ENCODE results near the gene ASIC2. TPM values are rescaled to one million over a fixed set of nuclear protein-coding genes. Genes with fewer than 3 reads are reported as not detected.
A peak's percentile ranks its signal among the peaks of the same experiment; 100 is the strongest.

ASIC2 gene
- total and polyA plus RNA-seq, 2 experiments from 2014 or later = 0.52 to 2.8 TPM

GRCh38 chr17:33106525-33107165, 186.4 kb downstream of the ASIC2 start:
- Histone ChIP-seq H3K9me2 (ENCODE audit: insufficient read depth) (peaks cover 22% of the 10 kb centered on the region), H3K79me2 (replicated peaks; ENCODE audit: insufficient read depth) (no peaks in the 10 kb centered on the region), H3K4me2 (no peak overlapping the region), H3K36me3 (ENCODE audit: insufficient read depth) (no peaks in the 10 kb centered on the region), H3K4me1 (ENCODE audit: insufficient read depth) (no peaks in the 10 kb centered on the region), H2AFZ (no peak overlapping the region), H3F3A (replicated peaks; ENCODE audit: low read depth) (no peaks in the 10 kb centered on the region), H3K4me3 (no peak overlapping the region), H4K20me1 (replicated peaks; ENCODE audit: insufficient read depth) (no peaks in the 10 kb centered on the region), H3K27me3 (ENCODE audit: insufficient read depth) (no peaks in the 10 kb centered on the region), H3K27ac (ENCODE audit: low read depth) (no peak overlapping the region)
- Mint-ChIP-seq H3K27me3 (ENCODE audit: insufficient read depth, low read depth, poor library complexity) (peaks cover 4% of the 10 kb centered on the region), H3K4me1 (peaks cover 6% of the 10 kb centered on the region; the same call in 2 of the 3 replicates), H3K9me3 (peaks cover 8% of the 10 kb centered on the region), H3K27ac (no peak overlapping the region), H3K36me3 (ENCODE audit: low read depth) (no peaks in the 10 kb centered on the region; the same call in 2 of the 3 replicates), H3K4me3 (no peak overlapping the region)
- DNase-seq (ENCODE audit: low spot score) = peak; percentile 17
- ATAC-seq = no peak
- TF ChIP-seq EZH2 (IDR thresholded peaks at IDR 0.05; ENCODE audit: low read depth, unreplicated experiment) = no peak
- TF ChIP-seq, protein P1, sequence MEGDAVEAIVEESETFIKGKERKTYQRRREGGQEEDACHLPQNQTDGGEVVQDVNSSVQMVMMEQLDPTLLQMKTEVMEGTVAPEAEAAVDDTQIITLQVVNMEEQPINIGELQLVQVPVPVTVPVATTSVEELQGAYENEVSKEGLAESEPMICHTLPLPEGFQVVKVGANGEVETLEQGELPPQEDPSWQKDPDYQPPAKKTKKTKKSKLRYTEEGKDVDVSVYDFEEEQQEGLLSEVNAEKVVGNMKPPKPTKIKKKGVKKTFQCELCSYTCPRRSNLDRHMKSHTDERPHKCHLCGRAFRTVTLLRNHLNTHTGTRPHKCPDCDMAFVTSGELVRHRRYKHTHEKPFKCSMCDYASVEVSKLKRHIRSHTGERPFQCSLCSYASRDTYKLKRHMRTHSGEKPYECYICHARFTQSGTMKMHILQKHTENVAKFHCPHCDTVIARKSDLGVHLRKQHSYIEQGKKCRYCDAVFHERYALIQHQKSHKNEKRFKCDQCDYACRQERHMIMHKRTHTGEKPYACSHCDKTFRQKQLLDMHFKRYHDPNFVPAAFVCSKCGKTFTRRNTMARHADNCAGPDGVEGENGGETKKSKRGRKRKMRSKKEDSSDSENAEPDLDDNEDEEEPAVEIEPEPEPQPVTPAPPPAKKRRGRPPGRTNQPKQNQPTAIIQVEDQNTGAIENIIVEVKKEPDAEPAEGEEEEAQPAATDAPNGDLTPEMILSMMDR (conservative IDR thresholded peaks at IDR 0.05; ENCODE audit: low read depth in 2 of 2) = 0 out of 4 replicates have a peak, but pooled peaks of 1 of the 2 experiments have one; percentile 7

DNA sequence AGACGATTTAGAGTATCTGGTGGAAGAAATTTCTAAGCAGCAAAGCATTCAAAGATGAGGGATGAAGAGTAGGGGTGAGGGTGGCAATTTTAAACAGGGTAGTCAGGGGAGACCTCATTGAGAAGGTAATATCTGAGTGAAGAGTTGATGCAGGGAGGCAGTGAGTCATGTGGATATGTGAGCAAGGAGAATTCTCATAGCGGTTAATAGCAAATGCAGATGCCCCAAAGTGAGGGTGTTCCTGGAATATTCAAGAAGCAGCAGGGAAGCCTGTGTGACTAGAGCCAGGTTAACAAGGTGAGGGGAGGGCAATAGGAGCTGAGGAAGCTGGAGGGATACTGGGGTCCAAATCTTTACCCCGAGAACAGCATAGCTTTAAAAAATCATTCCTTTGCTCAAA, 187.2 kb downstream of the ASIC2 start:
- Mint-ChIP-seq H3K9me3 (peaks cover 8% of the 10 kb centered on the region), H3K4me3 (no peak overlapping the region), H3K36me3 (ENCODE audit: low read depth) (no peaks in the 10 kb centered on the region; the same call in 2 of the 3 replicates), H3K4me1 (peaks cover 6% of the 10 kb centered on the region; the same call in 2 of the 3 replicates), H3K27me3 (ENCODE audit: insufficient read depth, low read depth, poor library complexity) (no peaks in the 10 kb centered on the region), H3K27ac (no peak overlapping the region)
- TF ChIP-seq, protein P2, sequence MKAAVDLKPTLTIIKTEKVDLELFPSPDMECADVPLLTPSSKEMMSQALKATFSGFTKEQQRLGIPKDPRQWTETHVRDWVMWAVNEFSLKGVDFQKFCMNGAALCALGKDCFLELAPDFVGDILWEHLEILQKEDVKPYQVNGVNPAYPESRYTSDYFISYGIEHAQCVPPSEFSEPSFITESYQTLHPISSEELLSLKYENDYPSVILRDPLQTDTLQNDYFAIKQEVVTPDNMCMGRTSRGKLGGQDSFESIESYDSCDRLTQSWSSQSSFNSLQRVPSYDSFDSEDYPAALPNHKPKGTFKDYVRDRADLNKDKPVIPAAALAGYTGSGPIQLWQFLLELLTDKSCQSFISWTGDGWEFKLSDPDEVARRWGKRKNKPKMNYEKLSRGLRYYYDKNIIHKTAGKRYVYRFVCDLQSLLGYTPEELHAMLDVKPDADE (IDR thresholded peaks at IDR 0.05) = no peak
- TF ChIP-seq ZNF331 (CRISPR knock-in tag; IDR thresholded peaks at IDR 0.05; ENCODE audit: low read depth) = no peak
- no peak for TF ChIP-seq POLR2AphosphoS5 (IDR thresholded peaks at IDR 0.05; ENCODE audit: low read depth)
- TF ChIP-seq JUNB (IDR thresholded peaks at IDR 0.05; ENCODE audit: unreplicated experiment) = no peak
- TF ChIP-seq CREB1 (CRISPR knock-in tag; IDR thresholded peaks at IDR 0.05; ENCODE audit: low read depth) = no peak
- no peak for TF ChIP-seq EZH2 (IDR thresholded peaks at IDR 0.05; ENCODE audit: low read depth, unreplicated experiment)
- no peak for TF ChIP-seq STAT1 (IDR thresholded peaks at IDR 0.05; ENCODE audit: unreplicated experiment)
- no peak for TF ChIP-seq REST (IDR thresholded peaks at IDR 0.05; ENCODE audit: unreplicated experiment)
- no peak for TF ChIP-seq ZNF114 (CRISPR knock-in tag; IDR thresholded peaks at IDR 0.05)
- no peak for TF ChIP-seq NANOG (IDR thresholded peaks at IDR 0.05; ENCODE audit: borderline replicate concordance)
- Histone ChIP-seq H3K4me2 (no peak overlapping the region), H3K9me2 (ENCODE audit: insufficient read depth) (peaks cover 22% of the 10 kb centered on the region), H3K79me2 (replicated peaks; ENCODE audit: insufficient read depth) (no peaks in the 10 kb centered on the region), H3K36me3 (ENCODE audit: insufficient read depth) (no peaks in the 10 kb centered on the region), H2AFZ (no peak overlapping the region), H3K27ac (ENCODE audit: low read depth) (no peak overlapping the region), H3K27me3 (ENCODE audit: insufficient read depth) (no peaks in the 10 kb centered on the region), H3K4me1 (ENCODE audit: insufficient read depth) (no peaks in the 10 kb centered on the region), H3F3A (replicated peaks; ENCODE audit: low read depth) (no peaks in the 10 kb centered on the region), H3K4me3 (no peak overlapping the region), H4K20me1 (replicated peaks; ENCODE audit: insufficient read depth) (no peaks in the 10 kb centered on the region)
- DNase-seq (ENCODE audit: low spot score) (no peak), ATAC-seq (no peak)
